ENCODE results near the gene HBP1. TPM values are rescaled to one million over a fixed set of nuclear protein-coding genes. Genes with fewer than 3 reads are reported as not detected.
"Not testable (repeated sequence)": the region's sequence is repeated elsewhere in the genome, so short reads cannot be mapped to it uniquely, and the experiment has no call there.

HBP1 gene
- total RNA-seq, 2 donors from 2014 or later: 41.1 to 58.0 TPM

DNA sequence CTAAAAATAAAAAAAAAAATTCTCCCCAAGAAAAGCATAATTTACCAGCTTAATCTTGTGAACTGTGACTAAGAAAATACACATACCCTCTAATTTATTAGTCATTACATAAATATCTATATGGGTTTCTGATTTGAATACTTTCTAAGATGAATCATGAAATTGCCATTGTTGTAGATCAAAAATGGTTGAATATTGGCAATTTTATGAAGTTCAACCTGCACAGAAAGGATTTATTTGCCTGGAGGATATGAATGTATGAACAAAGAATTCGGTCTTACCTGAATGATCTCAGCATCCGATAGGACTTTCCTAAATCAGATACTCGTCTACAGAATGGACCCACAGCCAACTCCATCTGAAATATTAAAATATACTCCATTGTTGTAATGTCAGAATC, 61.5 kb downstream of the HBP1 start:
- Mint-ChIP-seq H3K27ac (no peak overlapping the region), H3K27me3 (ENCODE audit: low read depth) (no peaks in the 10 kb centered on the region), H3K4me1 (ENCODE audit: low read depth) (no peaks in the 10 kb centered on the region), H3K4me3 (no peak overlapping the region), H3K9me3 (no peaks in the 10 kb centered on the region), H3K36me3 (ENCODE audit: insufficient read depth in 2 of 2) (peaks cover 0 to 2% of the 10 kb centered on the region in 2 donors)
- ATAC-seq (replicated peaks in 1 of 2) (no peak), DNase-seq (no peak)

DNA sequence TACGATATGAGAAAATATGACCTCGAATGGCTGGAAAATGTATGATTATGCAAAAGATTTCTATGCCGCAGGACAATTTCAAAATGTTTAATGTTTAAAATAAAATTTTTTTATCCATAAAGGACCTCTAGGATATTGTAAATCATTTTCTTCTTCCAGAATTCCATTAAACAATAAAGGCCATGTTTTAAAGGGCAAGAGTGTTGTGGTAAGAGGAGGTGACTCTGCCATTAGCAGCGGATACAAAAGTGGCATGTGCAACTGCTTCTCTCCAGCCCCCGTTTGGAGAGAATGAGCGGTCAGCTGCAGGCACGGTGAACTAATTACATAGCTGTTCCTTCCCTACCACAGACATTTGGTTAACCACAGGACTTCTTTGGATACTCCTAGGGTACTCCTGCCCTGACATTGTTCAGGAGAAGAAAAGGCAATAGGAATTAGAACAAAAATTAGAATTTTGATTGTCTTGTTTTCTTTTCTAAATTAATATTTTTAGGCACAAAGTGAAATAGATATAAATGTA, 63.8 kb downstream of the HBP1 start:
- H3K27me3 Mint-ChIP-seq (ENCODE audit: low read depth): no peaks in the 10 kb centered on the region
- H3K27ac Mint-ChIP-seq: no peak overlapping the region
- peaks cover 0 to 2% of the 10 kb centered on the region in 2 donors for H3K36me3 Mint-ChIP-seq (ENCODE audit: insufficient read depth in 2 of 2)
- ATAC-seq (replicated peaks in 1 of 2) (no peak), DNase-seq (no peak)
- H3K9me3 Mint-ChIP-seq: no peaks in the 10 kb centered on the region
- H3K4me3 Mint-ChIP-seq: no peak overlapping the region
- no peaks in the 10 kb centered on the region for H3K4me1 Mint-ChIP-seq (ENCODE audit: low read depth)

DNA sequence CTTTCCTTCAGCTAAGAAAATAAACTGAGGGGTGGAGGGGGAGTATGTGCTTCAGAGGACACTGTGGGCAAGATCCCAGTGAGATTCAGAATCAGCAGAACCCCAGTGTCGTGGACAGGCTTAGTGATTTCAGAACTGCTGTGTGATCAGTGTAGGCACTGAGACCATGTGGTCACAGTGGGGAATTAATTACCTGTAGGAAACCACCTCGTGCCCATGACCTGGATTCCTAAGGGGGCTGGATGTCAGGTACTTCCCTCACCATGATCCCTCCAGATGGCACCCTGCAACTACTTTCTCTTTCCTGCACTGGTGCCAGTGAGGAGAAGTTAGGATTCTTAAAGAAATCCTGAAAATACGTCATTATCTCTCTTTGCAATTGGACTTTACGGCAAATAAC, 64.4 kb downstream of the HBP1 start:
- H3K27me3 Mint-ChIP-seq (ENCODE audit: low read depth): no peaks in the 10 kb centered on the region
- ATAC-seq (replicated peaks in 1 of 2): no peak
- peaks cover 0 to 2% of the 10 kb centered on the region in 2 donors for H3K36me3 Mint-ChIP-seq (ENCODE audit: insufficient read depth in 2 of 2)
- H3K4me3 Mint-ChIP-seq: no peak overlapping the region
- no peak for DNase-seq
- no peaks in the 10 kb centered on the region for H3K4me1 Mint-ChIP-seq (ENCODE audit: low read depth)
- H3K9me3 Mint-ChIP-seq: no peaks in the 10 kb centered on the region
- H3K27ac Mint-ChIP-seq: peak overlapping the region; percentile 40

DNA sequence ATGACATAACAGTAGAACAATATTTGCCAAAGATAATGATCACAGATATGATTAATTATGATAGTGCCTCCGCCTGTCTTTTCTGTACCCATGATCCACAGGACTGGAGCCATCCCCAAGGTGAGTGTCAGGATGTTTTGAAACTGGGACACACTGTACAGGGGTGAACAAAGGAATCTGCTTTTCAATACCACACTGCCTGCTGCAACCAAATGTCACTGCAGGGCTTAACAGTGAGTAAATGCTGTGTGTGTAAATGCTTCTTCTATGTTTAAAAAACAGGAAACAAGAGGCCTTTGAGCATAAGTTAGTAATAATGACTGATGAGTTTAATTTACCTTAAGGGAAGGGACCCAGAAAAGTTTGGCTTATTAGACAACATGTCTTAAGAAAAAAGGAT, 65.2 kb downstream of the HBP1 start:
- ATAC-seq (replicated peaks in 1 of 2) (no peak), DNase-seq (no peak)
- Mint-ChIP-seq H3K4me1 (ENCODE audit: low read depth) (no peaks in the 10 kb centered on the region), H3K27me3 (ENCODE audit: low read depth) (no peaks in the 10 kb centered on the region), H3K4me3 (no peak overlapping the region), H3K9me3 (no peaks in the 10 kb centered on the region), H3K27ac (peak overlapping the region; percentile 26), H3K36me3 (ENCODE audit: insufficient read depth in 2 of 2) (peaks cover 0 to 2% of the 10 kb centered on the region in 2 donors)

DNA sequence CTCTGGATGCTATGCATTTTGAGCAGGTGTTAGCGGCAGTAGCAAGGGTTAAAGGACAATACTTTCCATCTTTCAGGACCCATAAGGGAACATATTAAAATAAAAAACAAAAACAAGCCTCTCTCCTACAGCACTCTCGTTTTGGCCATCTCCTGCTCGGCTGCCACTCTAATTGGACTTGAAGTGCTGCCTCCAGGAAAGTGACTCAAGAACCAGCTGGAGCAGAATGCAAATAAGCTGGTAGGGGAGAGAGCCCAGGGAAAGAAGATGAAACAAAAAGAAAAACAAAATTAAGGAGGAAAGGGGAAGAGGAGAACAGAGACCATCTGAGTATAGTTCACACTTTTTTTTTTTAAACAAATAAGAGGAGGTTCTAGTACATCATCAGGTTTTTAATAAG, 65.6 kb downstream of the HBP1 start:
- no peak overlapping the region for H3K4me3 Mint-ChIP-seq
- H3K9me3 Mint-ChIP-seq: no peaks in the 10 kb centered on the region
- H3K4me1 Mint-ChIP-seq (ENCODE audit: low read depth): no peaks in the 10 kb centered on the region
- H3K36me3 Mint-ChIP-seq (ENCODE audit: insufficient read depth in 2 of 2): peaks cover 0 to 2% of the 10 kb centered on the region in 2 donors
- H3K27ac Mint-ChIP-seq: peak overlapping the region; percentile 26
- ATAC-seq (replicated peaks in 1 of 2) (no peak), DNase-seq (no peak)
- no peaks in the 10 kb centered on the region for H3K27me3 Mint-ChIP-seq (ENCODE audit: low read depth)

DNA sequence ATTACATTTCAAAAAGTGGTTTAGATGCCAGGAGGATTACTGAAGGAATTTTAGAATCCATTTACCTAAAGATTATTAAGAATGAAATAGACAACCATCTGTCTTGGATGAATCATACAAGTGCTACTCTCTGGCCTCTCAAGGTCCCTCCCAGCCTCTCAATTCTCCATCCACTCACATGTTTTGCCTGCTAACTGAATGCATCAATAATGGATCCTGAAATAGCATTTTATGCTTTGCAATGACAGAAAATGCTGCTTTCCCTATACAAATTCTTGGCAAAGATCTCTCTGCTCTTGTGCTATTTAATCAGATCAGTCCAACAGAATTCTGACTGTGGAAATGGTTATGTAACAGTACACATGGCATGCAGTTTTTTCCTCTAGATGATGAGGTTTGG, 68.1 kb downstream of the HBP1 start:
- no peak overlapping the region for H3K27ac Mint-ChIP-seq
- H3K36me3 Mint-ChIP-seq (ENCODE audit: insufficient read depth in 2 of 2): peaks cover 1 to 4% of the 10 kb centered on the region in 2 donors
- H3K4me3 Mint-ChIP-seq: no peak overlapping the region
- DNase-seq: no peak
- no peak for ATAC-seq (replicated peaks in 1 of 2)
- no peaks in the 10 kb centered on the region for H3K9me3 Mint-ChIP-seq
- no peaks in the 10 kb centered on the region for H3K4me1 Mint-ChIP-seq (ENCODE audit: low read depth)
- no peaks in the 10 kb centered on the region for H3K27me3 Mint-ChIP-seq (ENCODE audit: low read depth)

DNA sequence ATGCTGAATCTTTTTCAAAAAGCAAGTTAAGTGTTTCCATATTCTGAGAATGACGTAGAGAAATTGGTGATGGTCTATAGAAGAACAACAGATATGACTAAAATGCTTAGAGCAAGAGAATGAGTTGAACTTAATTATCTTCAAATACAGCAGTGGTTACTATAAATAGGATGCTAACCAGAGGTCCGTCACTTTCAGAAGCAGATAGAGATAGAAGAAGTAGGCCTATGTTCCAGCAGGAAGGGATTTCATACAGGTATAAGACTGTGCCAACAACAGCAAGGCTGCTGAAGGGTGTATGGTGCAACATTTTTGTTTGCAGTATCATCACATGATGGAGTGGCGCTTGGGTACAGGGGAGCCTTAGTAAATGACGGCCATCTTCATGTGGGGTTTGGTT, 68.6 kb downstream of the HBP1 start:
- Mint-ChIP-seq H3K9me3 (no peaks in the 10 kb centered on the region), H3K4me1 (ENCODE audit: low read depth) (no peaks in the 10 kb centered on the region), H3K36me3 (ENCODE audit: insufficient read depth in 2 of 2) (peaks cover 1 to 4% of the 10 kb centered on the region in 2 donors), H3K4me3 (no peak overlapping the region), H3K27ac (no peak overlapping the region), H3K27me3 (ENCODE audit: low read depth) (no peaks in the 10 kb centered on the region)
- ATAC-seq (replicated peaks in 1 of 2) (no peak), DNase-seq (no peak)

DNA sequence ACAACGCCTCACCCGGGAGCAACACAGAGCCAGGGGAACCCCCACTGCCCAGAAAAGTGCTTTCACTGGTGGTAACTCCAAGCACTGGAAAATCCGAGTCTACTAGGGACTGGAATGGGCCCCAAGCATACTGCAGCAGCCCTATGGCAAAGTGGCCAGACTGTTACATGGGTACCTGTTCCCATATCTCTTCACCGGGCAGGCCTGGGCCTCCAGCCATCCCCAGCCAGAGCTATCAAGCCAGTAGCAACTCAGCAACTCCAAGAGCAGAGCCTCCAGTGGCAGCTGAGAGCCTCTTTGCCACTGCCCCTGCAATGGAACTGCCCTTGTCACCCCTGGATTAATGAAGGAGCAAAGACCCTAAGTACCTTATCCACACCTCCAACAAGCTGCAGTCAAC, 73.5 kb downstream of the HBP1 start:
- Mint-ChIP-seq H3K27me3 (ENCODE audit: low read depth) (no peaks in the 10 kb centered on the region), H3K4me1 (ENCODE audit: low read depth) (no peaks in the 10 kb centered on the region), H3K4me3 (no peak overlapping the region), H3K36me3 (ENCODE audit: insufficient read depth in 2 of 2) (peaks cover 28 to 32% of the 10 kb centered on the region in 2 donors), H3K9me3 (peaks cover 1 to 12% of the 10 kb centered on the region in 2 donors), H3K27ac (no peak overlapping the region)
- ATAC-seq (replicated peaks in 1 of 2) (no peak), DNase-seq (no peak)

DNA sequence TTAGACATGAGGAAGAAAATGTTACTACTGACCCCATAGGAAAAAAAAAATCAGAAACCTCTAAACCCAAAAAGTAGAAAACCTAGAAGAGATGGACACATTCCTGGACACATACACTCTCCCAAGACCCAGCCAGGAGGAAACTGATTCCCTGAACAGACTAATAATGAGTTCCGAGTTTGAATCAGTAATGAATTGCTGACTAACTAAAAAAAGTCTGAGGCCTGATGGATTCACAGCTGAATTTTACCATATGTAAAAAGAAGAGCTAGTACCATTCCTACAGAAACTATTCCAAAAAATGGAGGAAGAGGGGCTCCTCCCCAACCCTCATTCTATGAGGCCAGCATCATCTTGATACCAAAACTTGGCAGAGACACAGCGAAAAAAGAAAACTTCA, 75.8 kb downstream of the HBP1 start:
- Mint-ChIP-seq H3K27me3 (ENCODE audit: low read depth) (no peaks in the 10 kb centered on the region), H3K9me3 (peaks cover 1 to 12% of the 10 kb centered on the region in 2 donors), H3K36me3 (ENCODE audit: insufficient read depth in 2 of 2) (peaks cover 33 to 35% of the 10 kb centered on the region in 2 donors), H3K4me1 (ENCODE audit: low read depth) (no peaks in the 10 kb centered on the region), H3K4me3 (no peak overlapping the region), H3K27ac (no peak overlapping the region)
- ATAC-seq (replicated peaks in 1 of 2) (no peak), DNase-seq (no peak)

DNA sequence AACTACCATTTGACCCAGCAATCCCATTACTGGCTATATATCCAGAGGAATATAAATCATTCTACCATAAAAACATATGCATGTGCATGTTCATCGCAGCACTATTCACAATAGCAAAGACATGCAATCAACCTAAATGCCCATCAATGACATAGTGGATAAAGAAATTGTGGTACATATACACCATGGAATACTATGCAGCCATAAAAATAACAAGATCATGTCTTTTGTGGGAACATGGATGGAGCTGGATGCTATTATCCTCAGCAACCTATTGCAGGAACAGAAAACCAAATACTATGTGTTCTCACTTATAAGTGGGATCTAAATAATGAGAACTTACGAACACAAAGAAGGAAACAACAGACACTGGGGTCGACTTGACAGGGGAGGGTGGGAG, 78.0 kb downstream of the HBP1 start:
- H3K4me1 Mint-ChIP-seq (ENCODE audit: low read depth); DNase-seq; H3K27ac Mint-ChIP-seq; H3K4me3 Mint-ChIP-seq; ATAC-seq (replicated peaks in 1 of 2); H3K27me3 Mint-ChIP-seq (ENCODE audit: low read depth): not testable (repeated sequence)
- peaks cover 32% of the 10 kb centered on the region in 2 donors for H3K36me3 Mint-ChIP-seq (ENCODE audit: insufficient read depth in 2 of 2)
- H3K9me3 Mint-ChIP-seq: peaks cover 1 to 12% of the 10 kb centered on the region in 2 donors

DNA sequence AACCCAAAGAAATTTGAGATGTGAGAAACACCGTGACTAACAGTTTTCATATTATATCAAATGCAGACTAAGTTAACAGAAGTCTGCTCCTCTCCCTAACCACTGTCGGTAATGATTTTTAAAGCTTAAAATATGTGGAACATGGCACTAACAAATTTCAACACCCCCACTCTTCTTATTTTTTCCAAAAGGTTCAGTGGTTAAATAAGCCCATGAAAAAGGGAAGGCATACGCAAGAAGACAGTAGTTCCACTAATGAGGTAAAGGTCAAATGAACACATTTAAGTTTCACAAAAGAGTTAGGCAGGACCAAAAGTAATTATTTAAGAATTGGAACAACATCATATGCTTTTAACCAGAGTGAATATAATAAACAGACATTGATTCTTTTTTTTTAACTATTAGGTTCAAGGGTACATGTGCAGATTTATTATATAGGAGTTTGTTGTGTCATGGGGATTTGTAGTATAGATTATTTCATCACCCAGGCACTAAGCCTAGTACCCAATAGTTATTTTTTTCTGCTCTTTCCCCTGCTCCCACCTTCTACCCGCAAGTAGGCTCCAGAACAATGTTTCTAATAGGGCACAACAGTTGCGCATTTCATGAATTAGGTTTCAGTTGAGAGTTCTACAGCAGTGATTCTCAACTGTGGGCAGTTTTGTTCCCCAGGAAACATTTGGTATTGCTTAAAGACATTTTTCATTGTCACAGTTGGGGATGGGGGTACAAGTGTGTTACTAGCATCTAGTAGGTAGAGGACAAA, 79.9 kb downstream of the HBP1 start:
- H3K9me3 Mint-ChIP-seq: peaks cover 1 to 9% of the 10 kb centered on the region in 2 donors
- ATAC-seq (replicated peaks in 1 of 2): no peak
- H3K4me1 Mint-ChIP-seq (ENCODE audit: low read depth): no peaks in the 10 kb centered on the region
- DNase-seq: no peak
- H3K36me3 Mint-ChIP-seq (ENCODE audit: insufficient read depth in 2 of 2): peaks cover 27 to 29% of the 10 kb centered on the region in 2 donors
- no peaks in the 10 kb centered on the region for H3K27me3 Mint-ChIP-seq (ENCODE audit: low read depth)
- H3K27ac Mint-ChIP-seq: no peak overlapping the region
- H3K4me3 Mint-ChIP-seq: no peak overlapping the region

DNA sequence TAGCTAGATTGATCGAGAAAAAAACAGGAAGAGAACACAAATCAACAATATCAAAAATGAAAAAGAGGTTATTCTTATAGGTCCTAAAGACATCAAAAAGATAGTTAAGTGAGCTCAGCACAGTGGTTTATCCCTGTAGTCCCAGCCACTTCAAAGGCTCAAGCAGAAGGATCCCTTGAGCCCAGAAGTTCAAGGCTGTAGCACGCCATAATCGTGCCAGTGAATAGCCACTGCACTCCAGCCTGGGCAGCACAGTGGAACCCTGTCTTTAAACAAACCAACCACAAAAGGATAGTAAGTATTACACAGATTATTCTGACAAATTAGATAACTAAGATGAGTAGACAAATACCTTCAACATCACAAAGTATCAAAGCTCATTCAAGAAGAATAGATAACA, 83.2 kb downstream of the HBP1 start:
- Mint-ChIP-seq H3K27me3 (ENCODE audit: low read depth) (no peaks in the 10 kb centered on the region), H3K4me3 (no peak overlapping the region), H3K36me3 (ENCODE audit: insufficient read depth in 2 of 2) (peaks cover 5 to 6% of the 10 kb centered on the region in 2 donors), H3K4me1 (ENCODE audit: low read depth) (no peaks in the 10 kb centered on the region), H3K27ac (no peak overlapping the region), H3K9me3 (no peaks in the 10 kb centered on the region)
- ATAC-seq (replicated peaks in 1 of 2): no peak
- DNase-seq: no peak
